ENCODE results near the gene PLA2G2A.

DNA sequence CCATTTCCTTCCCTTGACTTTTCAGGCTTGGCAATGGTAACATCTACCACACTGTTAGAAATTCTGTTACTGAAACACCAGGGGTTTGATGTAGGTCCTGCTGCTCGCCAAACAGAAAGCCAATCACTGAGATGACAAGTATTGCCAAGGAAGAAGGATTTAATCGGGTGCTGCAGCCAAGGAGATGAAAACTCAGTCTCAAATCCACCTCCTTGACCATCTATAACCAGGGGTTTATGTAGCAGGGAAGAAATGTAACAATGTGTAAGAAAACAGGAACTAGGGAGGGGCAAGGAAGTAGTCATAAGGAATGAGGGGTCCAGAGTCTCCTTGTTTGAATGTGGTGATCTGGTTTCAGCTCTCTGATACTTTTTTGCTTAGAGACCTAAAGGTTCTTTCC, 25.4 kb downstream of the PLA2G2A start:
- TF ChIP-seq GATA3 (IDR thresholded peaks at IDR 0.05; ENCODE audit: low read depth, low read length) (no peak), GATA2 (IDR thresholded peaks at IDR 0.05; ENCODE audit: low read depth, low read length) (no peak)

Measured in SH-SY5Y (cell line).